Fibroblast of lung (primary cell): ENCODE measurements around the gene TMEM201.

ENCODE experiments used
- CTCF ChIP-seq, 2 donors: IDR thresholded peaks in 1 of 2; conservative IDR thresholded peaks in 1 of 2; 1 replicate in 1 of 2; 2 replicates in 1 of 2; pipeline ENCODE4 v1.5.1; 2011 to 2012; ENCODE audit warnings: low read length in 2 of 2, control low read depth in 1 of 2, inconsistent platforms in 1 of 2, low read depth in 1 of 2, mild to moderate bottlenecking in 1 of 2
- EZH2 ChIP-seq: IDR thresholded peaks from 2 replicates; pipeline ENCODE4 v1.5.1; 2012; ENCODE audit warnings: low read length, control low read depth, mild to moderate bottlenecking; ENCODE audit errors: missing control alignments

- TF ChIP-seq EZH2: no peak
- no peak for TF ChIP-seq CTCF (conservative IDR thresholded peaks at IDR 0.05 in 1 of 2, IDR thresholded peaks at IDR 0.05 in 1 of 2; ENCODE audit: low read depth in 1 of 2, low read length in 2 of 2)
Observed at GRCh38 chr1:9624081-9624480, 35.4 kb downstream of the TMEM201 start.
